ENCODE data around the gene SLC12A3.

The SLC12A3 gene

DNA sequence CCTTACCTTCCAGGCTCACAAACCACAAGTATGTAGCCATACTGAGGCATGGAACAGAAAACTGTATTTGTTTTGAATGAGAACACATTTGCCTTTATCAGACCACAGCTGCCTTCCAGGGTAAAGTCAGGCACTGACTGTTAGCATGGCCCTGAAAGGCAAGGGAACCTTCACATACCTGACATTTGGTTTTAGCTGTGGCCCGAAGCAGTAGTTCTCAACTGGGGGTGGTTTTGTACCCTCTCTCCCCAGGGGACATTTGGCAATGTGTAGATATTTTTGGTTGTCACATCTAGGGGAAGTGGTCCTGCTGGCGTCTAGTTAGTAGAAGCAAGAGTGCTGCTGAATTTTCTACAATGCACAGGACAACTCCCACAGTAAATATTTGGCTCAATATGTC, 76.1 kb downstream of the SLC12A3 start:
- H3K4me3 ChIP-seq (ENCODE audit: low read depth, low read length): no peak overlapping the region
- DNase-seq (ENCODE audit: low read depth): no peak
- no peak for TF ChIP-seq CTCF (IDR thresholded peaks at IDR 0.05; ENCODE audit: low read depth, low read length, missing control alignments)

- DNase-seq (ENCODE audit: low read depth): no peak
- no peak overlapping the region for H3K4me3 ChIP-seq (ENCODE audit: low read depth, low read length)
- no peak for TF ChIP-seq CTCF (IDR thresholded peaks at IDR 0.05; ENCODE audit: low read depth, low read length, missing control alignments)
Observed at GRCh38 chr16:56941856-56942331, 76.9 kb downstream of the SLC12A3 start.

- DNase-seq (ENCODE audit: low read depth): no peak
- TF ChIP-seq CTCF (IDR thresholded peaks at IDR 0.05; ENCODE audit: low read depth, low read length, missing control alignments): no peak
- H3K4me3 ChIP-seq (ENCODE audit: low read depth, low read length): no peak overlapping the region
Observed at GRCh38 chr16:56943761-56944375, 78.9 kb downstream of the SLC12A3 start.

GRCh38 chr16:56944954-56945839, 80.2 kb downstream of the SLC12A3 start:
- no peak for TF ChIP-seq CTCF (IDR thresholded peaks at IDR 0.05; ENCODE audit: low read depth, low read length, missing control alignments)
- H3K4me3 ChIP-seq (ENCODE audit: low read depth, low read length): no peak overlapping the region
- DNase-seq (ENCODE audit: low read depth): no peak

DNA sequence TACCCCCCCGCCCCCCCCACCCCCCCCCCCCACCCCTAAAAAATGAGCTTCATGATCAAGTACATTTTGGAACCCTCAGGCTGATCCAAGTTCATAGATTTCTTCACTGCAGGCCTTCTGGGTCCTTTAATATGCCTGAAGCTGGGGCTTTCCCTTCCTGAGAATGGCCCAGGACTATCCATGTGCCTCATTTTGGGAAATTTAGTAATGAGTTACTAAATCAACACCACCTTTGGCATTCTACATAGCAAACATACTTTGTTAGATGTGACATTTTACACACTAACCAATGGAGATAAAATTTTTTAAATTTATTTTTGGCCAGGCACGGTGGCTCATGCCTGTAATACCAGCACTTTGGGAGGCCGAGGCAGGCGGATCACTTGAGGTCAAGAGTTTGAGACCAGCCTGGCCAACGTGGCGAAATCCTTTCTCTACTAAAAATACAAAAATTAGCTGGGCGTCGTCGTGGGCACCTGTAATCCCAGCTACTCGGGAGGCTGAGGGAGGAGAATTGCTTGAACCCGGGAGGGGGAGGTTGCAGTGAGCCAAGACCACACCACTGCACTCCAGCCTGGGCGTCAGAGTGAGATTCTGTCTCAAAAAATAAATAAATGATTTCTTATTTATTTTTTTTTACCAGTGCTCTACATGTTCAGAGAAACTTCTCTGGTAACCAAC, 81.0 kb downstream of the SLC12A3 start:
- no peak overlapping the region for H3K4me3 ChIP-seq (ENCODE audit: low read depth, low read length)
- DNase-seq (ENCODE audit: low read depth): no peak
- no peak for TF ChIP-seq CTCF (IDR thresholded peaks at IDR 0.05; ENCODE audit: low read depth, low read length, missing control alignments)

DNA sequence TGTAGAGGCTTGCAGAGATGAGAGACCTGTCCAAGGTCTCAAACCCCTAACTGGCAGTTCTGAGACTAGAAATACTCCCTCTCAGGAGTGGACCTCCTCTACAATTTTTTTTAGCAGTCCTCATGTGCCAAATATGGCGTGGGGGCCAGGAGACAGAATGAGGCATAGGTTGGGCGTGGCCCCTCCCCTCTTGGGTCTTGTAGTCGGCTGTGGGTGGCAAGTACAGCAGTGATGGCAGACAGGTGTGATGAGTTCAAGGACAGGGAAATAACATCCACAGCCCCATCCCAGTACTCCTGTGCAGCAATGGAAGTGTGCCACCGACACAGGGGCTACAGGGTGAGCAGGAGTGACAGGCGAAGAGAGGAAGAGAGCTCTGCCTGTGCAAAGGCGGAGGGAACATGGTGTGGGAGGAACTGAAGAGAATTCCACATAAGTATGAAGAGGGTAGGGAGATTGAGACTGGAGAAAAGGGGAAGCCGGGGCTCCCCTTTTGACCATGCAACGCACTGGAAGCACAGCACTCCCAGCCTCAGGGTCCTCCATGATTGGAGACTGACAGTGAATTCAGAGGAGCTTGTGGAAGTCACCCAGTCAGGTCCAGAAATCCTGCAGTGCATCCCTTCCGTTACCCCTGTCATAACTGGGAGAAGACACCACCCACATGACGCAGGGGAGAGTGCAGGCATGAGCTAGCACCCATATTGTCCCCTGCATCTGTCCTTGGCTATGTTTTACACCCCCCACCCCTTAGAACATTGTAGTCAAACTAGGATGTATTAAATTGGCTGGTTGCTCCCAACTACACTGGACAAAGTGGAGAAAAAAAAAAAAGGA, 82.0 kb downstream of the SLC12A3 start:
- H3K4me3 ChIP-seq (ENCODE audit: low read depth, low read length): no peak overlapping the region
- TF ChIP-seq CTCF (IDR thresholded peaks at IDR 0.05; ENCODE audit: low read depth, low read length, missing control alignments): no peak
- no peak for DNase-seq (ENCODE audit: low read depth)
